Colonic mucosa (tissue), 4 donors: ENCODE measurements around the gene FOXL1. TPM values are rescaled to one million over a fixed set of nuclear protein-coding genes. Genes with fewer than 3 reads are reported as not detected.

Source experiments
- DNase-seq: peaks from one replicate; pipeline ENCODE4 v3.0.0-alpha.2; 2020
- H3K27ac ChIP-seq: fragments of 200-600 bp; one replicate; pipeline ENCODE4 v1.8.0; 2021
- H3K27me3 ChIP-seq: fragments of 200-600 bp; one replicate; pipeline ENCODE4 v1.8.0; 2021
- H3K36me3 ChIP-seq: fragments of 200-600 bp; one replicate; pipeline ENCODE4 v1.8.0; 2021
- H3K4me1 ChIP-seq: fragments of 200-600 bp; one replicate; pipeline ENCODE4 v1.8.0; 2021; ENCODE audit warnings: mild to moderate bottlenecking
- H3K4me3 ChIP-seq: fragments of 200-600 bp; one replicate; pipeline ENCODE4 v1.8.0; 2021
- H3K9ac ChIP-seq, 2 donors: one replicate each; pipeline ENCODE4 v1.7.0; 2013; ENCODE audit warnings: control low read depth in 2 of 2, low read depth in 2 of 2, low read length in 2 of 2
- H3K9me3 ChIP-seq: fragments of 200-600 bp; one replicate; pipeline ENCODE4 v1.8.0; 2021
- CTCF ChIP-seq: fragments of 200-600 bp; IDR thresholded peaks from one replicate; pipeline ENCODE4 v1.8.0; 2022; ENCODE audit warnings: antibody characterized with exemption, mild to moderate bottlenecking
- intact Hi-C: fragments of 100-400 bp; cut with DNase I; formaldehyde crosslinking; loops from one replicate; pipeline ENCODE4 v1.14.1; 2022
- total RNA-seq, 2 donors: library from RNA; stranded (reverse); fragmentation: NEBNext Ultra II Directional in 1 of 2; extraction: Animal tissue kit (Norgen Biotek cat#: 25700) in 1 of 2; gene quantifications; one replicate each; pipeline ENCODE4 v1.2.1, GENCODE V29; 2021
- donor health status: healthy.
- donor health status: DM: no; HTN: no; CAD: no.
- donor health status: DM: no; HTN: no; CAD: no.

The FOXL1 gene
- total RNA-seq, 2 donors from 2014 or later, result 2.5 to 3.2 TPM

DNA sequence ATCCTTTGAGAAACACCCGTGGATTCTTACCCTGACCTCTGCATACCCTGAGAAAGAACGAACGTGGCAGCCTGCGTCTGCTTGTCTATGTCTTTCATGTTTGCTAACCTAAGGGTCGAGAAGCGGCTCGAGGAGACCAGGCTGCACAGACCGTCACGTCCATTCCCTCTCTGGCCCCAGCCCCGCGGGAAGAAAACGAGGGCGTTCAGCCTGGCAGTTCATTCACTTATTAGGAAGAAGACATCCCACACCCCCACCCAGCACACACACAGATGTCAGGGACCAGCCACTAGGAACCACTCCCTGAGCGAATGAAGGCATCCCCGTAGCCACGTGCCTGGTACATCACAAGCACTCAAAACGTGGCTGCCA is 22.7 kb upstream of the FOXL1 start:
- DNase-seq, result no peak

GRCh38 chr16:86556576-86556975 is 21.8 kb upstream of the FOXL1 start:
- Histone ChIP-seq H3K4me3 (no peak overlapping the region), H3K4me1 (no peaks in the 10 kb centered on the region), H3K36me3 (no peaks in the 10 kb centered on the region), H3K27me3 (no peaks in the 10 kb centered on the region), H3K9ac (no peak overlapping the region), H3K27ac (no peak overlapping the region), H3K9me3 (no peaks in the 10 kb centered on the region)
- intact Hi-C loops, result no loop called here
- TF ChIP-seq CTCF, result no peak
- no peak for DNase-seq

More for the DNA sequence above, 22.7 kb upstream of the FOXL1 start:
- peak overlapping the region; percentile 80 to 93 for H3K9ac ChIP-seq
- TF ChIP-seq CTCF, result no peak
- H3K4me3 ChIP-seq, result peak overlapping the region; percentile 97
- no peaks in the 10 kb centered on the region for H3K27me3 ChIP-seq
- H3K9me3 ChIP-seq, result no peaks in the 10 kb centered on the region
- H3K36me3 ChIP-seq, result no peaks in the 10 kb centered on the region
- H3K4me1 ChIP-seq, result no peaks in the 10 kb centered on the region
- H3K27ac ChIP-seq, result no peak overlapping the region
- intact Hi-C loops, result no loop called here

- no peaks in the 10 kb centered on the region for H3K27me3 ChIP-seq
Observed at GRCh38 chr16:86557587-86557986, 20.8 kb upstream of the FOXL1 start.

GRCh38 chr16:86558355-86559193 is 19.8 kb upstream of the FOXL1 start:
- H3K27ac ChIP-seq, result no peak overlapping the region
- no peaks in the 10 kb centered on the region for H3K4me1 ChIP-seq
- no peak overlapping the region for H3K9ac ChIP-seq
- no peaks in the 10 kb centered on the region for H3K9me3 ChIP-seq
- no peaks in the 10 kb centered on the region for H3K36me3 ChIP-seq
- H3K4me3 ChIP-seq, result no peak overlapping the region
- no peak for DNase-seq
- no peaks in the 10 kb centered on the region for H3K27me3 ChIP-seq
- no peak for TF ChIP-seq CTCF
- intact Hi-C loops, result no loop called here

More at GRCh38 chr16:86557587-86557986, 20.8 kb upstream of the FOXL1 start:
- H3K36me3 ChIP-seq, result no peaks in the 10 kb centered on the region
- TF ChIP-seq CTCF, result no peak
- no peak overlapping the region for H3K9ac ChIP-seq
- no peak overlapping the region for H3K4me3 ChIP-seq
- no peaks in the 10 kb centered on the region for H3K4me1 ChIP-seq
- no peak overlapping the region for H3K27ac ChIP-seq
- no peaks in the 10 kb centered on the region for H3K9me3 ChIP-seq
- no peak for DNase-seq
- intact Hi-C loops, result no loop called here

DNA sequence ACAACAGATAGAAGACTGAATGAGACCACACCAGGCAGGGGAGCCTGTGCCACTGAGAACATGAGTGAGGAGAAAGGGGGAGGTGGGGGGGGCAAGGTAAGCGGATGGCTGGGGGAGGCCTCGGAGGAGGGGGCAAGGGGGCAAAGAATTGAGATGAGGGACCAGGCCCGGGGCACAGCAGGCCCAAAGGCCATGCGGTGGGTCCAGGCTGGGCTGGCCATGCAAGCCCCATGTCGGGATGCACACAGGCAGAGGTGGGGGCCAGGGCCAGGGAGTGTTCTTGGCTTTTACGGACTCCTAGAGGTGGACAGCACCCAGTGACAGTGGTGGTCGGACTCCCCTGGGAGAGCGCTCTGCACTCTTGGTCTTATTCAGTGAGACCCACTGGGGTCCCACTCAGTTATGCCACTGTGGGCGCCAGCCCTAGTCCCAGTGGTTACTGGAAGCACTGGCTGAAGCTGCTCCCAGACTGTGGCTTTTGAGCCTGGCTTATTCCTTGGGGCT is 18.5 kb upstream of the FOXL1 start:
- Histone ChIP-seq H3K36me3 (no peaks in the 10 kb centered on the region), H3K27me3 (peaks cover 10% of the 10 kb centered on the region), H3K4me3 (no peak overlapping the region), H3K9me3 (no peaks in the 10 kb centered on the region), H3K9ac (no peak overlapping the region), H3K27ac (no peak overlapping the region), H3K4me1 (no peaks in the 10 kb centered on the region)
- DNase-seq, result no peak
- TF ChIP-seq CTCF, result no peak
- intact Hi-C loops, result loop anchor here (5.0 to 10.0 kb wide), 2 partner anchors 645 to 717 kb away; no protein-coding TSS in a partner anchor
